H1 (cell line): Measurements from ENCODE around the gene NRXN3. TPM values are rescaled to one million over a fixed set of nuclear protein-coding genes. Genes with fewer than 3 reads are reported as not detected.

Experiments
- CTCF ChIA-PET: fragments of 300-600 bp; sonication (Branson Sonifier 250); formaldehyde crosslinking; loops from one replicate; lab custom pipeline; 2021; ENCODE audit not compliant: partially characterized antibody; lab: Charles Lee
- POLR2A ChIA-PET: fragments of 300-600 bp; sonication (Branson Sonifier 250); formaldehyde crosslinking; loops from one replicate; lab custom pipeline; 2021; ENCODE audit warnings: inconsistent platforms; ENCODE audit not compliant: partially characterized antibody; lab: Charles Lee
- DNase-seq, 2 experiments: peaks; one replicate each; pipeline versions ENCODE4 v3.0.0 to v3.0.0-alpha.2; 2010 to 2022; ENCODE audit warnings: low spot score in 2 of 2, low read depth in 1 of 2, mixed read lengths in 1 of 2
- FAIRE-seq: peaks from 2 replicates; lab custom pipeline; 2011; peaks lifted over from hg19 to GRCh38; lab: Jason Lieb, UNC
- H2AFZ ChIP-seq: 2 replicates; pipeline ENCODE4 v1.8.1; 2012; ENCODE audit warnings: low read length, inconsistent platforms
- H2AK5ac ChIP-seq: 2 replicates; pipeline ENCODE4 v1.6.1; 2013; ENCODE audit warnings: low read depth, low read length
- H2BK120ac ChIP-seq: replicated peaks from 2 replicates; pipeline ENCODE3; 2013; ENCODE audit warnings: low read depth, low read length, inconsistent platforms
- H2BK12ac ChIP-seq: 2 replicates; pipeline ENCODE4 v1.6.1; 2013; ENCODE audit warnings: low read depth, low read length
- H2BK15ac ChIP-seq: 2 replicates; pipeline ENCODE4 v1.6.1; 2013; ENCODE audit warnings: low read length
- H2BK20ac ChIP-seq: 2 replicates; pipeline ENCODE4 v1.6.1; 2013; ENCODE audit warnings: low read length
- H2BK5ac ChIP-seq: 2 replicates; pipeline ENCODE4 v1.6.1; 2013; ENCODE audit warnings: low read depth, low read length
- H3K14ac ChIP-seq: 2 replicates; pipeline ENCODE4 v1.6.1; 2013; ENCODE audit warnings: inconsistent platforms; ENCODE audit not compliant: insufficient read length
- H3K18ac ChIP-seq: 2 replicates; pipeline ENCODE4 v1.6.1; 2013; ENCODE audit warnings: low read length; ENCODE audit errors: extremely low read depth
- H3K23ac ChIP-seq: 2 replicates; pipeline ENCODE4 v1.6.1; 2013; ENCODE audit warnings: inconsistent platforms; ENCODE audit not compliant: insufficient read length
- H3K23me2 ChIP-seq: 2 replicates; pipeline ENCODE4 v1.6.1; 2013; ENCODE audit warnings: low read depth, low read length
- H3K27ac ChIP-seq: 2 replicates; pipeline ENCODE4 v1.6.1; 2011; ENCODE audit warnings: low read depth, low read length, inconsistent platforms
- H3K27me3 ChIP-seq, 4 experiments: replicated peaks in 1 of 4; 1 replicate in 1 of 4; 2 replicates in 3 of 4; pipeline versions ENCODE4 v1.6.1 to v1.8.1; 2011 to 2013; ENCODE audit warnings: low read length in 3 of 4, mild to moderate bottlenecking in 3 of 4, inconsistent platforms in 2 of 4, mixed read lengths in 2 of 4, moderate library complexity in 1 of 4; ENCODE audit not compliant: control insufficient read depth in 3 of 4, insufficient read depth in 3 of 4; ENCODE audit errors: extremely low read depth in 1 of 4
- H3K36me3 ChIP-seq, 4 experiments: 2 replicates each; pipeline versions ENCODE4 v1.6.1 to v1.8.1; 2011 to 2013; ENCODE audit warnings: mild to moderate bottlenecking in 4 of 4, low read length in 3 of 4, moderate library complexity in 2 of 4, control low read depth in 1 of 4, inconsistent platforms in 1 of 4; ENCODE audit not compliant: insufficient read depth in 4 of 4, control insufficient read depth in 2 of 4
- H3K4ac ChIP-seq: replicated peaks from 2 replicates; pipeline ENCODE3; 2013; ENCODE audit warnings: low read length, low read depth, mixed read lengths, inconsistent platforms; ENCODE audit not compliant: insufficient read length
- H3K4me1 ChIP-seq, 4 experiments: replicated peaks in 1 of 4; 1 replicate in 1 of 4; 2 replicates in 3 of 4; pipeline versions ENCODE4 v1.6.1 to v1.8.1; 2011 to 2013; ENCODE audit warnings: low read length in 3 of 4, inconsistent platforms in 2 of 4, mixed read lengths in 1 of 4; ENCODE audit not compliant: insufficient read depth in 4 of 4, control insufficient read depth in 3 of 4
- H3K4me2 ChIP-seq, 2 experiments: 2 replicates each; pipeline versions ENCODE4 v1.6.1 to v1.8.1; 2011 to 2013; ENCODE audit warnings: low read depth in 2 of 2, low read length in 2 of 2, control low read depth in 1 of 2, inconsistent platforms in 1 of 2, mild to moderate bottlenecking in 1 of 2; ENCODE audit not compliant: insufficient read depth in 1 of 2
- H3K4me3 ChIP-seq, 4 experiments: fragments of 200-600, 300-600 bp in 1 of 4; sonication (generic), shearing (Covaris generic), sonication (Bioruptor Twin) in 1 of 4; 2 replicates each; pipeline versions ENCODE4 v1.5.1 to v1.8.1; 2011 to 2016; ENCODE audit warnings: low read length in 4 of 4, low read depth in 3 of 4, control low read depth in 2 of 4, inconsistent platforms in 2 of 4, mild to moderate bottlenecking in 2 of 4, mixed read lengths in 1 of 4, moderate library complexity in 1 of 4; ENCODE audit not compliant: insufficient read depth in 2 of 4; ENCODE audit errors: extremely low read depth in 1 of 4
- H3K56ac ChIP-seq: replicated peaks from 2 replicates; pipeline ENCODE3; 2013; ENCODE audit warnings: low read depth, mild to moderate bottlenecking, mixed read lengths, low read length, inconsistent platforms; ENCODE audit not compliant: insufficient read length
- H3K79me1 ChIP-seq: 2 replicates; pipeline ENCODE4 v1.6.1; 2013; ENCODE audit warnings: low read depth, low read length, control low read depth
- H3K79me2 ChIP-seq, 2 experiments: 2 replicates each; pipeline versions ENCODE4 v1.6.1 to v1.8.1; 2012 to 2013; ENCODE audit warnings: low read length in 2 of 2, mild to moderate bottlenecking in 2 of 2, inconsistent platforms in 1 of 2; ENCODE audit not compliant: insufficient read depth in 2 of 2, control insufficient read depth in 1 of 2
- H3K9ac ChIP-seq, 4 experiments: replicated peaks in 1 of 4; 1 replicate in 1 of 4; 2 replicates in 3 of 4; pipeline versions ENCODE4 v1.6.1 to v1.8.1; 2011 to 2013; ENCODE audit warnings: low read depth in 3 of 4, low read length in 3 of 4, control low read depth in 2 of 4, mild to moderate bottlenecking in 2 of 4, moderate library complexity in 2 of 4, inconsistent platforms in 1 of 4; ENCODE audit errors: extremely low read depth in 1 of 4
- H3K9me3 ChIP-seq, 2 experiments: 2 replicates each; pipeline versions ENCODE4 v1.6.1 to v1.8.1; 2012 to 2013; ENCODE audit warnings: mild to moderate bottlenecking in 2 of 2, moderate library complexity in 2 of 2, control low read depth in 1 of 2, inconsistent platforms in 1 of 2, low read depth in 1 of 2, low read length in 1 of 2, mixed read lengths in 1 of 2; ENCODE audit not compliant: insufficient read depth in 2 of 2
- H4K20me1 ChIP-seq, 2 experiments: replicated peaks in 1 of 2; 2 replicates each; pipeline versions ENCODE3 to v1.8.1; 2011 to 2013; ENCODE audit warnings: inconsistent platforms in 2 of 2, low read length in 2 of 2, mild to moderate bottlenecking in 1 of 2; ENCODE audit not compliant: insufficient read depth in 2 of 2, control insufficient read depth in 1 of 2
- H4K5ac ChIP-seq: 2 replicates; pipeline ENCODE4 v1.6.1; 2013; ENCODE audit warnings: low read length, low read depth, mixed read lengths, inconsistent platforms; ENCODE audit not compliant: insufficient read length
- H4K8ac ChIP-seq: 2 replicates; pipeline ENCODE4 v1.8.0; 2013; ENCODE audit warnings: mild to moderate bottlenecking, moderate library complexity, low read length, inconsistent platforms; ENCODE audit not compliant: insufficient read depth; ENCODE audit errors: extremely low read depth
- H4K91ac ChIP-seq: replicated peaks from 2 replicates; pipeline ENCODE3; 2013; ENCODE audit warnings: low read length, mixed read lengths, inconsistent platforms; ENCODE audit not compliant: insufficient read length
- CREB1 ChIP-seq: IDR thresholded peaks from 2 replicates; pipeline ENCODE4 v1.6.1; 2012; ENCODE audit warnings: inconsistent platforms
- KDM4A ChIP-seq: IDR thresholded peaks from one replicate; pipeline ENCODE4 v1.7.1; 2012; ENCODE audit warnings: low read depth, mild to moderate bottlenecking, moderate library complexity, low read length, inconsistent platforms; ENCODE audit not compliant: severe bottlenecking
- RBBP5 ChIP-seq: IDR thresholded peaks from 2 replicates; pipeline ENCODE4 v1.7.1; 2012; ENCODE audit warnings: low read depth, mild to moderate bottlenecking, inconsistent platforms, low read length, moderate library complexity, borderline replicate concordance
- RNF2 ChIP-seq: fragments of 200-900, 300-1000 bp; sonication (generic); IDR thresholded peaks from 2 replicates; pipeline ENCODE4 v1.7.1; 2016; ENCODE audit warnings: borderline replicate concordance, low read depth, mild to moderate bottlenecking, antibody characterized with exemption, low read length; ENCODE audit not compliant: poor library complexity, severe bottlenecking; ENCODE audit errors: missing control alignments
- SIX5 ChIP-seq: IDR thresholded peaks from 2 replicates; pipeline ENCODE4 v1.6.1; 2011; ENCODE audit warnings: mild to moderate bottlenecking, low read depth, low read length
- SP1 ChIP-seq: IDR thresholded peaks from 2 replicates; pipeline ENCODE4 v1.6.1; 2011; ENCODE audit warnings: low read depth, low read length
- SRF ChIP-seq: IDR thresholded peaks from 2 replicates; pipeline ENCODE4 v1.6.1; 2011; ENCODE audit warnings: mild to moderate bottlenecking, low read depth, low read length, moderate library complexity
- TAF7 ChIP-seq: optimal IDR thresholded peaks from 2 replicates; pipeline ENCODE3; 2011; ENCODE audit warnings: low read depth, mild to moderate bottlenecking, inconsistent platforms, low read length, moderate library complexity, borderline replicate concordance
- WGBS, 2 experiments: shearing (Covaris generic) in 1 of 2; methylation state at CpG; one replicate each; pipeline versions ENCODE4 v1.1.6 to v1.1.7; 2013 to 2015; ENCODE audit warnings: low lambda C conversion rate in 2 of 2, mixed read lengths in 2 of 2, inconsistent platforms in 1 of 2, low coverage in 1 of 2, missing lambda C conversion rate in 1 of 2; ENCODE audit not compliant: insufficient replicate concordance in 2 of 2, insufficient coverage in 1 of 2, insufficient read length in 1 of 2; ENCODE audit errors: extremely low coverage in 1 of 2, missing lambda C conversion rate in 1 of 2; 5-methylcytosine and 5-hydroxymethylcytosine counted together
- polyA plus RNA-seq, 7 experiments: library from polyadenylated mRNA; depleted of rRNA in 3 of 7; stranded (reverse) in 5 of 7; unstranded in 2 of 7; fragments of >200 nt in 5 of 7; fragments of 200-250 nt in 2 of 7; gene quantifications; 1 replicate in 5 of 7; 2 replicates in 1 of 7; 4 replicates in 1 of 7; pipeline versions ENCODE4 v1.2.1 to v1.2.3, GENCODE V29; 2011 to 2013; ENCODE audit warnings: missing spikeins in 2 of 7, mixed read lengths in 2 of 7
- total RNA-seq: library from RNA; stranded (reverse); fragmentation: NEBNext Ultra II Directional; extraction: Animal tissue kit (Norgen Biotek cat#: 25700); gene quantifications from 2 replicates; pipeline ENCODE4 v1.2.1, GENCODE V29; 2021
- TF ChIP-seq, protein P1 (sequence below): IDR thresholded peaks from 2 replicates; pipeline ENCODE4 v1.6.1; 2012; ENCODE audit warnings: low read length, inconsistent platforms

The NRXN3 gene
- total and polyA plus RNA-seq, 2 of the 8 experiments (the other 6 are each of a cell fraction or from before 2014, with no cell fraction given), result 2.6 to 4.1 TPM

- CTCF ChIA-PET, result interaction anchor here (0.8 to 1.3 kb wide), 8 partner anchors 8 to 596 kb away, joined by 3 to 4 read pairs (median 3); no protein-coding TSS in a partner anchor
- no peak overlapping the region for H3K56ac ChIP-seq
- H3K4ac ChIP-seq, result no peak overlapping the region
- no peak overlapping the region for H2BK5ac ChIP-seq
- peaks cover 0 to 17% (median 1%) of the 10 kb centered on the region in 4 experiments; a peak in 2 of 7 replicates for H3K27me3 ChIP-seq
- H3K23ac ChIP-seq, result no peak overlapping the region
- H3K79me1 ChIP-seq, result no peaks in the 10 kb centered on the region
- no peaks in the 10 kb centered on the region for H3K79me2 ChIP-seq
- FAIRE-seq, result no peak
- H3K36me3 ChIP-seq, result no peaks in the 10 kb centered on the region
- H2BK12ac ChIP-seq, result no peak overlapping the region
- no peak overlapping the region for H2BK20ac ChIP-seq
- no peak overlapping the region for H2AK5ac ChIP-seq
- no peak for DNase-seq
- H4K20me1 ChIP-seq, result no peaks in the 10 kb centered on the region
- no peak overlapping the region for H3K18ac ChIP-seq
- H3K4me1 ChIP-seq, result peaks cover 0 to 6% (median 2%) of the 10 kb centered on the region in 4 experiments; a peak in 2 of 7 replicates
- H3K27ac ChIP-seq, result no peak overlapping the region
- no peaks in the 10 kb centered on the region for H3K9me3 ChIP-seq
- no peaks in the 10 kb centered on the region; the same call in 1 of the 2 replicates for H3K23me2 ChIP-seq
- no peak overlapping the region for H4K8ac ChIP-seq
- no peak overlapping the region for H3K4me2 ChIP-seq
- H3K4me3 ChIP-seq, result no peak overlapping the region
- H4K91ac ChIP-seq, result no peak overlapping the region
- no peak overlapping the region for H4K5ac ChIP-seq
- no peak overlapping the region for H2BK120ac ChIP-seq
- H3K9ac ChIP-seq, result no peak overlapping the region
- H2AFZ ChIP-seq, result no peak overlapping the region
- WGBS, 2 experiments, result 83% methylated on average over 2 of the region's 2 CpGs; no CpG with 5 or more reads in 1 of the 2 experiments
- H2BK15ac ChIP-seq, result no peak overlapping the region
- H3K14ac ChIP-seq, result no peak overlapping the region
- POLR2A ChIA-PET, result no interaction called here
- TF ChIP-seq SIX5 (no peak), CREB1 (no peak), TAF7 (no peak), SP1 (no peak), SRF (no peak), RNF2 (no peak), KDM4A (no peak), RBBP5 (no peak)
- TF ChIP-seq, protein P1, sequence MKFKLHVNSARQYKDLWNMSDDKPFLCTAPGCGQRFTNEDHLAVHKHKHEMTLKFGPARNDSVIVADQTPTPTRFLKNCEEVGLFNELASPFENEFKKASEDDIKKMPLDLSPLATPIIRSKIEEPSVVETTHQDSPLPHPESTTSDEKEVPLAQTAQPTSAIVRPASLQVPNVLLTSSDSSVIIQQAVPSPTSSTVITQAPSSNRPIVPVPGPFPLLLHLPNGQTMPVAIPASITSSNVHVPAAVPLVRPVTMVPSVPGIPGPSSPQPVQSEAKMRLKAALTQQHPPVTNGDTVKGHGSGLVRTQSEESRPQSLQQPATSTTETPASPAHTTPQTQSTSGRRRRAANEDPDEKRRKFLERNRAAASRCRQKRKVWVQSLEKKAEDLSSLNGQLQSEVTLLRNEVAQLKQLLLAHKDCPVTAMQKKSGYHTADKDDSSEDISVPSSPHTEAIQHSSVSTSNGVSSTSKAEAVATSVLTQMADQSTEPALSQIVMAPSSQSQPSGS, result no peak
Observed at GRCh38 chr14:79090641-79091180, 920.5 kb downstream of the NRXN3 start.
